ENCODE data around the gene ATP5F1A.

Gene ATP5F1A

GRCh38 chr18:46035696-46036680 is 62.1 kb downstream of the ATP5F1A start:
- no peak for TF ChIP-seq CTCF (IDR thresholded peaks at IDR 0.05; ENCODE audit: low read depth, low read length)
- H3K4me1 ChIP-seq = no peaks in the 10 kb centered on the region
- DNase-seq = no peak

GRCh38 chr18:46034230-46034629 is 63.9 kb downstream of the ATP5F1A start:
- Histone ChIP-seq H3K4me3 (ENCODE audit: low read depth, low read length) (no peak overlapping the region), H3K4me1 (no peaks in the 10 kb centered on the region), H3K9me3 (no peaks in the 10 kb centered on the region), H3K27me3 (peaks cover 2% of the 10 kb centered on the region), H3K36me3 (no peaks in the 10 kb centered on the region)
- no peak for TF ChIP-seq CTCF (IDR thresholded peaks at IDR 0.05; ENCODE audit: low read depth, low read length)
- no peak for DNase-seq

More at GRCh38 chr18:46035696-46036680, 62.1 kb downstream of the ATP5F1A start:
- no peaks in the 10 kb centered on the region for H3K27me3 ChIP-seq
- H3K9me3 ChIP-seq = no peaks in the 10 kb centered on the region
- no peak overlapping the region for H3K4me3 ChIP-seq (ENCODE audit: low read depth, low read length)
- no peaks in the 10 kb centered on the region for H3K36me3 ChIP-seq

- Histone ChIP-seq H3K27me3 (peaks cover 16% of the 10 kb centered on the region), H3K4me1 (no peaks in the 10 kb centered on the region), H3K4me3 (ENCODE audit: low read depth, low read length) (no peak overlapping the region)
Measured at GRCh38 chr18:46031741-46032140, 66.4 kb downstream of the ATP5F1A start.

More at GRCh38 chr18:46031741-46032140, 66.4 kb downstream of the ATP5F1A start:
- TF ChIP-seq CTCF (IDR thresholded peaks at IDR 0.05; ENCODE audit: low read depth, low read length) = no peak
- H3K36me3 ChIP-seq = no peaks in the 10 kb centered on the region
- H3K9me3 ChIP-seq = no peaks in the 10 kb centered on the region
- DNase-seq = no peak
